Neuronal stem cell (in vitro differentiated cells): ENCODE data around the gene LYPD3.
A peak's percentile ranks its signal among the peaks of the same experiment; 100 is the strongest.

Experiments
- DNase-seq: peaks from one replicate; pipeline ENCODE4 v3.0.0-alpha.2; 2013; ENCODE audit warnings: low spot score
- H2AFZ ChIP-seq: one replicate; pipeline ENCODE4 v1.6.1; 2013; ENCODE audit warnings: mild to moderate bottlenecking, low read length, inconsistent platforms
- H2AK5ac ChIP-seq: 2 replicates; pipeline ENCODE4 v1.6.1; 2013; ENCODE audit warnings: low read depth, mild to moderate bottlenecking, inconsistent platforms, low read length, moderate library complexity, mixed read lengths
- H2BK120ac ChIP-seq: 2 replicates; pipeline ENCODE4 v1.6.1; 2013; ENCODE audit warnings: low read depth, mild to moderate bottlenecking, inconsistent platforms, low read length, moderate library complexity, mixed read lengths
- H2BK12ac ChIP-seq: one replicate; pipeline ENCODE4 v1.6.1; 2013; ENCODE audit warnings: low read length, inconsistent platforms
- H2BK15ac ChIP-seq: 2 replicates; pipeline ENCODE4 v1.6.1; 2013; ENCODE audit warnings: mild to moderate bottlenecking, low read length, inconsistent platforms, mixed read lengths
- H2BK5ac ChIP-seq: one replicate; pipeline ENCODE4 v1.6.1; 2013; ENCODE audit warnings: inconsistent platforms, mild to moderate bottlenecking, low read length, moderate library complexity
- H3K14ac ChIP-seq: one replicate; pipeline ENCODE4 v1.6.1; 2013; ENCODE audit warnings: low read length, inconsistent platforms
- H3K18ac ChIP-seq: 2 replicates; pipeline ENCODE4 v1.6.1; 2013; ENCODE audit warnings: low read length, inconsistent platforms
- H3K23ac ChIP-seq: 2 replicates; pipeline ENCODE4 v1.6.1; 2013; ENCODE audit warnings: low read depth, mild to moderate bottlenecking, mixed read lengths, low read length, inconsistent platforms; ENCODE audit not compliant: poor library complexity
- H3K27ac ChIP-seq: replicated peaks from 3 replicates; pipeline ENCODE4 v1.5.1; 2013; ENCODE audit warnings: low read length, inconsistent platforms
- H3K27me3 ChIP-seq, 3 experiments: 2 replicates each; pipeline ENCODE4 v1.6.1; 2013; ENCODE audit warnings: low read length in 3 of 3, mild to moderate bottlenecking in 2 of 3, inconsistent platforms in 1 of 3, low read depth in 1 of 3, mixed read lengths in 1 of 3, moderate library complexity in 1 of 3; ENCODE audit not compliant: control insufficient read depth in 3 of 3, insufficient read depth in 3 of 3
- H3K36me3 ChIP-seq, 2 donors: replicated peaks in 1 of 2; 2 replicates each; pipeline ENCODE4 v1.6.1; 2013; ENCODE audit warnings: low read length in 2 of 2; ENCODE audit not compliant: control insufficient read depth in 2 of 2, insufficient read depth in 2 of 2
- H3K4ac ChIP-seq: 2 replicates; pipeline ENCODE4 v1.6.1; 2013; ENCODE audit warnings: inconsistent platforms, mild to moderate bottlenecking, low read length, moderate library complexity
- H3K4me1 ChIP-seq, 2 donors: 1 replicate in 1 of 2; 2 replicates in 1 of 2; pipeline ENCODE4 v1.6.1; 2013; ENCODE audit warnings: low read length in 2 of 2, low read depth in 1 of 2; ENCODE audit not compliant: control insufficient read depth in 2 of 2, insufficient read depth in 1 of 2
- H3K4me2 ChIP-seq: one replicate; pipeline ENCODE4 v1.6.1; 2013; ENCODE audit warnings: mild to moderate bottlenecking, low read length, inconsistent platforms; ENCODE audit not compliant: insufficient read depth, poor library complexity, severe bottlenecking
- H3K4me3 ChIP-seq, 2 donors: 2 replicates each; pipeline ENCODE4 v1.5.1; 2013; ENCODE audit warnings: low read length in 2 of 2, mild to moderate bottlenecking in 2 of 2, inconsistent platforms in 1 of 2, moderate library complexity in 1 of 2
- H3K79me1 ChIP-seq: one replicate; pipeline ENCODE4 v1.6.1; 2013; ENCODE audit warnings: low read depth, mild to moderate bottlenecking, inconsistent platforms, low read length, moderate library complexity
- H3K9ac ChIP-seq: one replicate; pipeline ENCODE4 v1.6.1; 2013; ENCODE audit warnings: mild to moderate bottlenecking, low read depth, low read length, inconsistent platforms; ENCODE audit not compliant: poor library complexity
- H3K9me3 ChIP-seq, 2 donors: replicated peaks in 1 of 2; 2 replicates each; pipeline versions ENCODE3 to v1.6.1; 2013; ENCODE audit warnings: low read length in 2 of 2, mild to moderate bottlenecking in 2 of 2, inconsistent platforms in 1 of 2, low read depth in 1 of 2, mixed read lengths in 1 of 2, moderate library complexity in 1 of 2; ENCODE audit not compliant: control insufficient read depth in 2 of 2, insufficient read depth in 1 of 2
- H4K8ac ChIP-seq: one replicate; pipeline ENCODE4 v1.6.1; 2013; ENCODE audit warnings: low read depth, mild to moderate bottlenecking, inconsistent platforms, low read length, moderate library complexity
- H4K91ac ChIP-seq: one replicate; pipeline ENCODE4 v1.6.1; 2013; ENCODE audit warnings: low read length, low read depth, mild to moderate bottlenecking, inconsistent platforms; ENCODE audit not compliant: poor library complexity
- WGBS, 2 donors: extraction: QIAGEN DNeasy Blood & Tissue Kit; methylation state at CpG; one replicate each; pipeline ENCODE4 v1.1.7; 2013; ENCODE audit warnings: missing lambda C conversion rate in 2 of 2, mixed read lengths in 1 of 2; ENCODE audit not compliant: insufficient read length in 2 of 2, insufficient replicate concordance in 1 of 2; ENCODE audit errors: extremely low coverage in 2 of 2; 5-methylcytosine and 5-hydroxymethylcytosine counted together

The LYPD3 gene

DNA sequence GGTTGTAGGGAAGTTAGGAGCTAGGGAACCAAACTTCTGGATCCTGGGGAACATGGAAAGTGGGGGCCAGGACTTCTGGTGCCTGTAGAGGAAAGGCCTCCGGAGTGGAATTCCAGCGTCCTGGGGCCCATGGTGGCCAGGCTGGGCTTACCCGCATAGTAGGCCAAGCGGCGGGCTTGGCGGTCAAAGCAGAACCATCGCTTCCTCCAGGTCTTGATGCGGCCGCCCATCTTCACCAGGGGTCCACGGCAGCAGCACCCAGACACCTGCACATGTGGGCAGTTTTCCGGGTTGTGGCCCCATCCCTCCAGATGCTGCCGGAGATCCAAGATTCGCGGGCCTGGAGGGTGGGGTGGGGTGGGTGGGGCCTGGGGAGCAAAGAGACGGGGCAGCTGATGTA is 13.8 kb upstream of the LYPD3 start:
- Histone ChIP-seq H2AK5ac (no peak overlapping the region), H3K14ac (no peak overlapping the region), H3K18ac (no peak overlapping the region), H3K27me3 (no peaks in the 10 kb centered on the region), H2BK120ac (no peak overlapping the region), H2BK5ac (no peak overlapping the region), H3K27ac (no peak overlapping the region), H3K4ac (no peak overlapping the region), H4K8ac (no peak overlapping the region), H3K4me2 (no peak overlapping the region), H3K23ac (no peak overlapping the region), H3K4me1 (no peaks in the 10 kb centered on the region), H3K36me3 (peaks cover 2 to 5% of the 10 kb centered on the region in 2 donors), H4K91ac (no peak overlapping the region), H3K79me1 (no peaks in the 10 kb centered on the region), H2BK12ac (no peak overlapping the region), H2AFZ (no peak overlapping the region), H2BK15ac (no peak overlapping the region), H3K4me3 (no peak overlapping the region), H3K9ac (no peak overlapping the region), H3K9me3 (no peaks in the 10 kb centered on the region)
- WGBS, 2 donors, result no CpG with 5 or more reads among the region's 15 CpGs
- DNase-seq, result no peak

DNA sequence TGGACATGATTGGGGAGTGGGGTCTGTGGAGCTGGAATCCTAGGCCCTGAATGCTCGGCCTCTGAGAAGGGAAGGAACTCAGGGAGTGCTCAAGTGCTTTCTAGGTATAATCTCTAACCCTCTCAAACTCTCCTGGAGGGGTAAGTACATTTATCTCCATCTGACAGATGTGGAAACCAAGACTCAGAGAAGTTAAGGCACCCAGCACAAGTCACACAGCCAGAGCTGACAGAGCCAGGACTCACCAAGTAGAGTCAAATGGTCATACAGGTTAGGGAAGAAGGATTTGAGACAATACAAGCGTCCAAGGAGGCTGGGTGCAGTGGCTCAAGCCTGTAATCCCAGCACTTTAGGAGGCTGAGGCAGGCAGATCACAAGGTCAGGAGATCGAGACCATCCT is 12.9 kb upstream of the LYPD3 start:
- H2BK12ac ChIP-seq, result no peak overlapping the region
- no peak overlapping the region for H2BK5ac ChIP-seq
- no peak overlapping the region for H2BK15ac ChIP-seq
- H3K27me3 ChIP-seq, result peaks cover 0 to 4% (median 0%) of the 10 kb centered on the region in 3 experiments
- H3K18ac ChIP-seq, result no peak overlapping the region
- H3K9ac ChIP-seq, result no peak overlapping the region
- H3K79me1 ChIP-seq, result no peaks in the 10 kb centered on the region
- no peaks in the 10 kb centered on the region for H3K4me1 ChIP-seq
- H4K8ac ChIP-seq, result no peak overlapping the region
- no peak overlapping the region for H3K23ac ChIP-seq
- no peak overlapping the region for H3K4me2 ChIP-seq
- H3K36me3 ChIP-seq, result peaks cover 2 to 5% of the 10 kb centered on the region in 2 donors
- no peak overlapping the region for H3K14ac ChIP-seq
- no peak overlapping the region for H2AFZ ChIP-seq
- H2AK5ac ChIP-seq, result no peak overlapping the region
- WGBS, 2 donors, result no CpG with 5 or more reads among the region's 3 CpGs
- H3K4me3 ChIP-seq, result no peak overlapping the region
- no peak overlapping the region for H3K27ac ChIP-seq
- H2BK120ac ChIP-seq, result no peak overlapping the region
- no peak for DNase-seq
- H4K91ac ChIP-seq, result no peak overlapping the region
- H3K9me3 ChIP-seq, result no peaks in the 10 kb centered on the region
- H3K4ac ChIP-seq, result no peak overlapping the region

DNA sequence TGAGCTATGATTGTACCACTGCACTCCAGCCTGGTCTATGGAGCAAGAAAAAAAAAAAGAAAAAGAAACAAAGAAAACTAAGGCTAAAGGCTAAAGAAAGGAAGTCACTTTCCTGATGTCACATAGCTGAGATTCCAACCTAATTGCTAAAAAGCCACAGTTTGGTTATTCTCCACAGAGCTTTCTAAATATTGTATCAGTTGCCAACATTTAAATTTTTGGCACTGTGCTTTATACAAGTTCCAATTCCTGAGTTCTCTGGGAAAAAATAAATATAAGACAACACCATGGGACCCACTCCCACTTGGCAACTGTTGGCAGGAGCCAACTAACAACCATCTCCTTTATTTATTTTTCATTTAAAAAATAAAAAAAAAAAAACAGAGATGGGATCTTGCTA is 11.2 kb upstream of the LYPD3 start:
- no peak for DNase-seq
- Histone ChIP-seq H3K27ac (no peak overlapping the region), H2AK5ac (no peak overlapping the region), H3K79me1 (no peaks in the 10 kb centered on the region), H3K23ac (no peak overlapping the region), H2BK15ac (no peak overlapping the region), H2AFZ (no peak overlapping the region), H3K4me2 (no peak overlapping the region), H2BK12ac (no peak overlapping the region), H4K8ac (no peak overlapping the region), H3K14ac (no peak overlapping the region), H3K4me3 (no peak overlapping the region), H3K9me3 (no peaks in the 10 kb centered on the region), H3K27me3 (peaks cover 0 to 4% (median 0%) of the 10 kb centered on the region in 3 experiments), H3K36me3 (peaks cover 2 to 5% of the 10 kb centered on the region in 2 donors), H3K18ac (no peak overlapping the region), H3K4ac (no peak overlapping the region), H2BK5ac (no peak overlapping the region), H3K4me1 (no peaks in the 10 kb centered on the region), H3K9ac (no peak overlapping the region), H2BK120ac (no peak overlapping the region), H4K91ac (no peak overlapping the region)

DNA sequence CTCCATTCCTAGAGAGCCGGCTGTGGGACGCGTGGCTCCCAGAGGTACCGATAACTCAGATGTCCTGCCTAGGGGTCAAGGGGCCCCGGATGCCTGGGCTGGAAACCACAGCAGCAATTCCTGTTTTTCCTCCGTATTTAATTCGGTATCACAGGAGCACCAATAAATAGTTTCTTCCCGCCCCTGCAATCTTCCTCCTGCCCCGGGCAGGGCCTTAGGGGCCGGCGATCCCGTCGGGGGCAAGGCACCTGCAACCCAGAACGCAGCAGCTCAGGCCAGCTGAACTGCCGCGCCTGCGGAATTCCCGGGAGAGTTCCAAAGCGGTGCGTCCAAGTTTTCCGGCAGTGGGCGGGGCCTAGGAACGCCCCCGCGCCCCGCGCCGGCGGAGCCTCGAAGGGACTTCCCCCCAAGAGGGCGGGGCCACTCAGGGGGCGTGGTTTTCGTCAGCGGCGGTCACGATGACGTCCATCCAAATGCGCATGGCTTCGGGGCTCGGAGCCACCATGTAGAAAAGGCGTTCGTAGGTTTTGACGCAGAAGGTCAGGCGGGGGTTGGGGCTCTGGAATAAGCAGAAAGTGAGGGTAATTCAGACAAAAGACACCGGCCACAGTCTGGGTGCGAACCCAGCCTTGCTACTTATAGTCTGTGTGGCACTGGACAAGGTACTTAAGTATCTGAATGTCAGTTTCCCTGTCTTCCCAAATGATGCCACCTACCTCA is 9.7 kb upstream of the LYPD3 start:
- Histone ChIP-seq H3K18ac (peak overlapping the region; percentile 84), H3K4me2 (peak overlapping the region; percentile 81), H2BK5ac (peak overlapping the region; percentile 21), H2AFZ (peak overlapping the region; percentile 92), H3K4ac (no peak overlapping the region), H3K9ac (no peak overlapping the region), H3K27me3 (peaks cover 0 to 4% (median 0%) of the 10 kb centered on the region in 3 experiments), H3K14ac (no peak overlapping the region), H2BK120ac (no peak overlapping the region), H2BK15ac (no peak overlapping the region), H4K8ac (no peak overlapping the region), H3K79me1 (no peaks in the 10 kb centered on the region), H3K27ac (no peak overlapping the region), H2AK5ac (no peak overlapping the region), H3K4me1 (no peaks in the 10 kb centered on the region), H4K91ac (no peak overlapping the region), H3K23ac (no peak overlapping the region), H3K9me3 (no peaks in the 10 kb centered on the region), H3K36me3 (peaks cover 2 to 5% of the 10 kb centered on the region in 2 donors), H2BK12ac (no peak overlapping the region), H3K4me3 (peak overlapping the region; percentile 43 to 64)
- no CpG with 5 or more reads among the region's 46 CpGs for WGBS, 2 donors
- DNase-seq, result peak; percentile 95
